ENCODE results near the gene RYR1. TPM values are rescaled to one million over a fixed set of nuclear protein-coding genes. Genes with fewer than 3 reads are reported as not detected.

Gene RYR1
- total RNA-seq, 2 donors from 2014 or later: 0.33 to 1.0 TPM

GRCh38 chr19:38506723-38507550, 73.4 kb downstream of the RYR1 start:
- H3K9me3 ChIP-seq: no peaks in the 10 kb centered on the region
- TF ChIP-seq POLR2A (IDR thresholded peaks at IDR 0.05) (no peak), CTCF (IDR thresholded peaks at IDR 0.05) (no peak)
- H3K27me3 ChIP-seq: no peaks in the 10 kb centered on the region
- intact Hi-C loops (cut with DNase I): no loop called here
- H3K4me3 ChIP-seq: no peak overlapping the region
- H3K4me1 ChIP-seq: no peaks in the 10 kb centered on the region
- peak; percentile 27 to 92 (median 90) for DNase-seq
- ATAC-seq: peak; percentile 24
- no peak overlapping the region for H3K27ac ChIP-seq
- WGBS, 2 donors: 44% methylated on average over 32 to 33 of the region's 35 CpGs
- H3K36me3 ChIP-seq (replicated peaks in 1 of 2; ENCODE audit: insufficient read depth in 1 of 2, low read depth in 2 of 2): no peaks in the 10 kb centered on the region

DNA sequence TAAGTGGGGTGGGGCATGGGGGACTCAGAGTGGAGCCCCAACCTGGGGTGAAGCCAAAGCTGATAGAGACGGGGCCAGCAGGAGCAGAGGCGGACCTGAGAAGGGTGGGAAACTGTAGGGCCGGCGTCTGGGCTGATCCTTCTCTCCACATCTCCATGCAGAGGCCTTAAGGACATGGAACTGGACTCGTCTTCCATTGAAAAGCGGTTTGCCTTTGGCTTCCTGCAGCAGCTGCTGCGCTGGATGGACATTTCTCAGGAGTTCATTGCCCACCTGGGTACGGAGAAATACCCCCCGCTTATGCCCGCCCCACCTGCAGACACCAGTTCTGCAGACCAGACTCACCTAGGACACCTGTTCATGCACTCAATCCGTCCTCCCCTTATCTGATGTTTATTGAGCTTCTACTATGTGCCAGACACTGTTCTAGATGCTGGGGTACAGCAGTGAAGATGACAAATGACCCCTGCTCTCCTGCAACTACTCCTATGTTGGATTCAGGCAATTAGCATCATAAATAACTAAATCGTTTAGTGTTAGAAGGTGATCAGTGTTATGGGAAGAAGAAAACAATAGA, 74.1 kb downstream of the RYR1 start:
- no peak overlapping the region for H3K4me3 ChIP-seq
- H3K36me3 ChIP-seq (replicated peaks in 1 of 2; ENCODE audit: insufficient read depth in 1 of 2, low read depth in 2 of 2): no peaks in the 10 kb centered on the region
- intact Hi-C loops (cut with DNase I): no loop called here
- H3K9me3 ChIP-seq: no peaks in the 10 kb centered on the region
- DNase-seq: no peak
- H3K4me1 ChIP-seq: no peaks in the 10 kb centered on the region
- H3K27me3 ChIP-seq: no peaks in the 10 kb centered on the region
- H3K27ac ChIP-seq: no peak overlapping the region
- WGBS, 2 donors: 57 to 64% methylated on average over 12 of the region's 12 CpGs
- TF ChIP-seq CTCF (IDR thresholded peaks at IDR 0.05) (no peak), POLR2A (IDR thresholded peaks at IDR 0.05) (no peak)
- ATAC-seq: no peak

GRCh38 chr19:38508507-38508906, 75.0 kb downstream of the RYR1 start:
- intact Hi-C loops (cut with DNase I): no loop called here
- Histone ChIP-seq H3K27ac (no peak overlapping the region), H3K36me3 (replicated peaks in 1 of 2; ENCODE audit: insufficient read depth in 1 of 2, low read depth in 2 of 2) (no peaks in the 10 kb centered on the region), H3K4me3 (no peak overlapping the region), H3K27me3 (no peaks in the 10 kb centered on the region), H3K4me1 (no peaks in the 10 kb centered on the region), H3K9me3 (no peaks in the 10 kb centered on the region)
- ATAC-seq (no peak), DNase-seq (no peak)
- TF ChIP-seq CTCF (IDR thresholded peaks at IDR 0.05): no peak
- no peak for TF ChIP-seq POLR2A (IDR thresholded peaks at IDR 0.05)
- WGBS, 2 donors: 10 to 15% methylated on average over 6 of the region's 6 CpGs

DNA sequence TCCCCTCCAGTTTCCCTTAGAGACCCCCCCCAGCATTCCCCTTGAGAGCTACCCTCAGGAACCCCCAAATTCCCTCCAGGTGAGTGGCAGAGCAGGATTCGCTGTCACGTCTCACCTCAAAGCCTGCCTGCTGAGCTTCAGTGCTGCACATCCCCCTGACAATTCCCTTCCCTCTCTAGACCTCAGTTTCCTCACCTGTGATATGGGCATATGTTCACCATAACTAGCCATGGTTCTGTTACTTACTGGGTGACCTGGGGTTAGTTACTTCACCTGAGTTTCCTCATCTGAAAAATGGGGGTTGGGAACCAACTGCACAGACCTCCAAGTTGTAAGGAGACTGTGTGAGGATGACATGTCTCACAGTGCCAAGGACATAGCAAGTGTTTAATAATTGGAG, 75.5 kb downstream of the RYR1 start:
- intact Hi-C loops (cut with DNase I): no loop called here
- 86 to 94% methylated on average over 2 of the region's 2 CpGs for WGBS, 2 donors
- TF ChIP-seq CTCF (IDR thresholded peaks at IDR 0.05) (no peak), POLR2A (IDR thresholded peaks at IDR 0.05) (no peak)
- H3K4me1 ChIP-seq: no peaks in the 10 kb centered on the region
- no peak for DNase-seq
- no peaks in the 10 kb centered on the region for H3K27me3 ChIP-seq
- no peak overlapping the region for H3K4me3 ChIP-seq
- no peak overlapping the region for H3K27ac ChIP-seq
- no peak for ATAC-seq
- no peaks in the 10 kb centered on the region for H3K9me3 ChIP-seq
- H3K36me3 ChIP-seq (replicated peaks in 1 of 2; ENCODE audit: insufficient read depth in 1 of 2, low read depth in 2 of 2): no peaks in the 10 kb centered on the region

Data from body of pancreas (tissue), 4 donors.